DOHH2 (cell line): Measurements from ENCODE around the gene UPF3A.

Experiments
- H3F3A ChIP-seq: fragments of 200-600 bp; sonication (generic), shearing (Covaris generic); 2 replicates; pipeline ENCODE4 v1.6.0; 2016; ENCODE audit warnings: antibody characterized with exemption, mild to moderate bottlenecking; ENCODE audit not compliant: control insufficient read depth, insufficient read depth
- H3K27ac ChIP-seq: fragments of 200-600 bp; sonication (generic); 2 replicates; pipeline ENCODE4 v1.5.1; 2014; ENCODE audit warnings: low read depth, mild to moderate bottlenecking, low read length, moderate library complexity
- H3K27me3 ChIP-seq: fragments of 200-600 bp; sonication (generic); 2 replicates; pipeline ENCODE4 v1.6.1; 2014; ENCODE audit warnings: mild to moderate bottlenecking, low read length, mixed read lengths; ENCODE audit not compliant: control insufficient read depth
- H3K36me3 ChIP-seq: fragments of 200-600 bp; sonication (generic); 2 replicates; pipeline ENCODE4 v1.6.1; 2014; ENCODE audit warnings: mild to moderate bottlenecking, low read length, moderate library complexity, mixed read lengths; ENCODE audit not compliant: control insufficient read depth
- H3K4me1 ChIP-seq: fragments of 200-600 bp; sonication (generic); 2 replicates; pipeline ENCODE4 v1.6.1; 2014; ENCODE audit warnings: mild to moderate bottlenecking, low read length, mixed read lengths; ENCODE audit not compliant: control insufficient read depth
- H3K4me2 ChIP-seq: fragments of 200-600 bp; sonication (generic); 2 replicates; pipeline ENCODE4 v1.6.0; 2014; ENCODE audit warnings: mild to moderate bottlenecking, low read length, moderate library complexity
- H3K4me3 ChIP-seq: fragments of 200-600 bp; sonication (generic); 2 replicates; pipeline ENCODE4 v1.5.1; 2014; ENCODE audit warnings: mild to moderate bottlenecking, low read length, mixed read lengths
- H3K79me2 ChIP-seq: fragments of 200-600 bp; sonication (generic); 2 replicates; pipeline ENCODE4 v1.6.1; 2014; ENCODE audit warnings: mild to moderate bottlenecking, low read length, mixed read lengths; ENCODE audit not compliant: control insufficient read depth
- H3K9me2 ChIP-seq: fragments of 200-600 bp; sonication (generic); replicated peaks from 2 replicates; pipeline ENCODE4 v1.6.1; 2014; ENCODE audit warnings: mild to moderate bottlenecking, low read length, mixed read lengths; ENCODE audit not compliant: control insufficient read depth
- H3K9me3 ChIP-seq: fragments of 200-600 bp; sonication (generic); 2 replicates; pipeline ENCODE4 v1.6.1; 2014; ENCODE audit warnings: antibody characterized with exemption, low read length, mixed read lengths; ENCODE audit not compliant: control insufficient read depth, insufficient read depth
- H4K20me1 ChIP-seq: fragments of 200-600 bp; sonication (generic); 2 replicates; pipeline ENCODE4 v1.6.0; 2014; ENCODE audit warnings: low read depth, mild to moderate bottlenecking, antibody characterized with exemption, low read length, moderate library complexity; ENCODE audit not compliant: control insufficient read depth, insufficient read depth
- CTCF ChIP-seq: fragments of 200-600 bp; sonication (generic); IDR thresholded peaks from one replicate; pipeline ENCODE4 v1.5.1; 2014; ENCODE audit warnings: antibody characterized with exemption, mild to moderate bottlenecking, low read depth, low read length; ENCODE audit not compliant: poor library complexity, severe bottlenecking
- EZH2phosphoT487 ChIP-seq: fragments of 200-600 bp; sonication (generic); IDR thresholded peaks from 2 replicates; pipeline ENCODE4 v1.6.1; 2017; ENCODE audit warnings: borderline replicate concordance, mild to moderate bottlenecking, antibody characterized with exemption, low read length, moderate library complexity, mixed read lengths

Gene UPF3A

GRCh38 chr13:114318624-114319023 is 37.2 kb downstream of the UPF3A start:
- H3K36me3 ChIP-seq = peaks cover 90% of the 10 kb centered on the region
- H3K9me2 ChIP-seq = no peaks in the 10 kb centered on the region
- H3K79me2 ChIP-seq = peaks cover 98% of the 10 kb centered on the region
- peak overlapping the region; percentile 29; the same call in 1 of the 2 replicates for H3K4me3 ChIP-seq
- no peak overlapping the region for H3K27ac ChIP-seq
- H3K4me1 ChIP-seq = peaks cover 52% of the 10 kb centered on the region
- no peaks in the 10 kb centered on the region for H3K9me3 ChIP-seq
- H3K4me2 ChIP-seq = peak overlapping the region; percentile 84
- no peaks in the 10 kb centered on the region for H3K27me3 ChIP-seq
- peaks cover 14% of the 10 kb centered on the region for H3F3A ChIP-seq
- peaks cover 55% of the 10 kb centered on the region for H4K20me1 ChIP-seq
- TF ChIP-seq EZH2phosphoT487 = no peak
- TF ChIP-seq CTCF = no peak

GRCh38 chr13:114319441-114319913 is 38.1 kb downstream of the UPF3A start:
- peaks cover 99% of the 10 kb centered on the region for H3K79me2 ChIP-seq
- no peaks in the 10 kb centered on the region for H3K9me3 ChIP-seq
- H3K27ac ChIP-seq = no peak overlapping the region
- H3K4me3 ChIP-seq = no peak overlapping the region
- TF ChIP-seq EZH2phosphoT487 (no peak), CTCF (no peak)
- peaks cover 11% of the 10 kb centered on the region for H3F3A ChIP-seq
- peak overlapping the region; percentile 84 for H3K4me2 ChIP-seq
- H4K20me1 ChIP-seq = peaks cover 55% of the 10 kb centered on the region
- H3K4me1 ChIP-seq = peaks cover 51% of the 10 kb centered on the region
- no peaks in the 10 kb centered on the region for H3K27me3 ChIP-seq
- H3K9me2 ChIP-seq = no peaks in the 10 kb centered on the region
- H3K36me3 ChIP-seq = peaks cover 97% of the 10 kb centered on the region

- Histone ChIP-seq H3K27me3 (no peaks in the 10 kb centered on the region), H4K20me1 (peaks cover 51% of the 10 kb centered on the region), H3K27ac (no peak overlapping the region), H3F3A (peaks cover 6% of the 10 kb centered on the region; the same call in 1 of the 2 replicates), H3K4me3 (no peak overlapping the region), H3K9me3 (no peaks in the 10 kb centered on the region), H3K4me1 (peaks cover 57% of the 10 kb centered on the region), H3K9me2 (no peaks in the 10 kb centered on the region), H3K79me2 (peaks cover 99% of the 10 kb centered on the region), H3K4me2 (no peak overlapping the region), H3K36me3 (peaks cover 97% of the 10 kb centered on the region)
- TF ChIP-seq EZH2phosphoT487 (no peak), CTCF (no peak)
Measured at GRCh38 chr13:114320065-114320464, 38.7 kb downstream of the UPF3A start.

GRCh38 chr13:114321256-114321655 is 39.9 kb downstream of the UPF3A start:
- H3K27me3 ChIP-seq = no peaks in the 10 kb centered on the region
- peaks cover 16% of the 10 kb centered on the region; the same call in 1 of the 2 replicates for H3F3A ChIP-seq
- peaks cover 99% of the 10 kb centered on the region for H3K79me2 ChIP-seq
- no peaks in the 10 kb centered on the region for H3K9me2 ChIP-seq
- TF ChIP-seq CTCF = no peak
- TF ChIP-seq EZH2phosphoT487 = no peak
- peaks cover 97% of the 10 kb centered on the region for H3K36me3 ChIP-seq
- peaks cover 54% of the 10 kb centered on the region for H3K4me1 ChIP-seq
- peaks cover 45% of the 10 kb centered on the region for H4K20me1 ChIP-seq
- no peak overlapping the region for H3K4me3 ChIP-seq
- H3K27ac ChIP-seq = no peak overlapping the region
- no peaks in the 10 kb centered on the region for H3K9me3 ChIP-seq
- no peak overlapping the region for H3K4me2 ChIP-seq
